Myocyte (in vitro differentiated cells): ENCODE data around the gene SRGAP1. TPM values are rescaled to one million over a fixed set of nuclear protein-coding genes. Genes with fewer than 3 reads are reported as not detected.

Experiments used
- DNase-seq: peaks from one replicate; pipeline ENCODE4 v3.0.0-alpha.2; 2012; ENCODE audit warnings: low read depth
- total RNA-seq: library from RNA; depleted of rRNA; stranded (reverse); fragments of >200 nt; gene quantifications from 2 replicates; pipeline ENCODE4 v1.2.3, GENCODE V29; 2014

Gene SRGAP1
- total RNA-seq, 1 donor from 2014 or later: 2.1 TPM

DNA sequence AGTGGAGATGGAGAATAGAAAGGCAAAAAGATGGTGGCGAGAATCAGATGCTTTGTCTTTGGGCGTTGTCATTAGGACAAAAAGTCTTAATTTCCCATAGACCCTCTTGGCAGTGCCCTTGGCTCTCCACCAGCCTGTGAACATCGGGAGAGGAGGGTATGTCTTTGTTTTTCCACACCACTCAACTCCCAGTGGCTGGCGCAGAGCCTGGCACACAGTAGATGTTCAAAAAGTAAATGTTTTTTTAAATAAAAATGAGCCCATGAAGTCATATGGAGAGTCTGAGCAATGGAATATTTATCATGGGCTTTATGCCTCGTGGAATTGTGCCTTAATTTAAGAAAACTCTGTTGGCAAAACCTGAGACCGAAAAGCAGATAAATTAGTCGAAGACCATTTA, 90.4 kb downstream of the SRGAP1 start:
- DNase-seq: no peak

GRCh38 chr12:63935361-63935760, 90.9 kb downstream of the SRGAP1 start:
- no peak for DNase-seq

- no peak for DNase-seq
Observed at GRCh38 chr12:63937378-63938316, 93.1 kb downstream of the SRGAP1 start.

GRCh38 chr12:63940310-63941005, 96.0 kb downstream of the SRGAP1 start:
- DNase-seq: no peak

- no peak for DNase-seq
Observed at GRCh38 chr12:63941166-63941800, 96.8 kb downstream of the SRGAP1 start.

GRCh38 chr12:63941879-63942278, 97.4 kb downstream of the SRGAP1 start:
- DNase-seq: no peak

- DNase-seq: no peak
Observed at GRCh38 chr12:63942464-63943241, 98.2 kb downstream of the SRGAP1 start.

GRCh38 chr12:63944034-63944579, 99.6 kb downstream of the SRGAP1 start:
- no peak for DNase-seq

- DNase-seq: no peak
Observed at GRCh38 chr12:63944586-63945228, 100.2 kb downstream of the SRGAP1 start.

DNA sequence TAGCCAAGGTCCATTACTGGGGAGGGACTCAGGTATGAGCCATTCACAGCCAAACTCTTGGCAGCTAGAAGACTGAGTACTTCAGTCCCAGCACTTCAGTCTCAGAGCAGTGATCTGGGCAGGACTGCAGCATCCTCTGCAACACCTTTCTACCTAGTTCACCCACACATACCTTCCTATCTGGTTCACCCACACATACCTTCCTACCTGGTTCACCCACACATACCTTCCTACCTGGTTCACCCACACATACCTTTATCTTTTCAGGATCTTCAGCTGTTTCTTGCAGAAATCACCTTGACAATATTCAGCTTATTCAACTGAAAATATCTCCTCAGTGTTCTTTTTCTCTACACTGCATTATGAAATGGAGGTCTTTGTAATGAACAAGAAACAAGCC, 101.3 kb downstream of the SRGAP1 start:
- no peak for DNase-seq

DNA sequence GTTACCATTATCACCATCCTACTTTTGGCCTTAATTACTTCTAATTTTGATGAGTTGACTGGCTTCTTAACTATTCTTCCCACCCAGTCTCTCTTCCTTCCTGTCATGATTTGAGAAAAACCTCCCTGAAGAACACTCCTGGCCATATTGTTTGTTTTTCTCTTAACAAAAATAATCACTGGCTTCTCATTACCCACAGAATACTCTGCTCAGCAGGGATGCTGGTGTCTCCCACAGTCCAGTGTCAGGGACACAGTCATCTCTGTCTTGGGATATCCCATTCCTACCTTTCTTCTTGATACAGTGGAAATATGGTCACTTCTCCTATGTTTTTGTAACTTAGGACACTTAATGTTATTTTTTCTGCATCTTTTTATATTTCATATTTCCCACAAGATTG, 103.7 kb downstream of the SRGAP1 start:
- no peak for DNase-seq

- no peak for DNase-seq
Observed at GRCh38 chr12:63949902-63950301, 105.4 kb downstream of the SRGAP1 start.

GRCh38 chr12:63952995-63953394, 108.5 kb downstream of the SRGAP1 start:
- DNase-seq: no peak

- DNase-seq: peak; percentile 26
Observed at GRCh38 chr12:63955831-63956666, 111.5 kb downstream of the SRGAP1 start.

- DNase-seq: no peak
Observed at GRCh38 chr12:63957496-63957895, 113.0 kb downstream of the SRGAP1 start.

- DNase-seq: no peak
Observed at GRCh38 chr12:63958876-63959580, 114.5 kb downstream of the SRGAP1 start.

- DNase-seq: no peak
Observed at GRCh38 chr12:63961048-63961447, 116.5 kb downstream of the SRGAP1 start.

GRCh38 chr12:63961543-63961942, 117.0 kb downstream of the SRGAP1 start:
- DNase-seq: no peak

DNA sequence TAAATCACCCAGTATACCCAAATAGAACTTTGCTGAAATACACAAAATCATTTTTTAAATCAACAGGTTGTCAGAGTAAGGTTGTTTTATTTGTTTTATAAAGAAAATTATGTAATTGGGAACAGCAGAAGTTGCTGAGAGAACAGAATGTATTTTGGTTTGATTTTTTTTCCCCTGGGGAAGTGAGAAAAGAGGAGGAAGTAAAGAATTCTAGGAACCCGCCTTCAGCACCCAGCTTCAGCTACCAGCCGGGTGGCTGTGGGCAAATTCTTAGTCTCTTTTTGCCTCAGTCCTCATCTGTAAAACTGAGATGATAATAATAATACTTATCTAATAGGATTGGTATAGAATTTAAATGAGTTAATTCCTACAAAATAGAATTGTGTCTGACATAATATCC, 119.4 kb downstream of the SRGAP1 start:
- no peak for DNase-seq
